Type B pancreatic cell (in vitro differentiated cells): ENCODE data around the gene PSMD12. TPM values are rescaled to one million over a fixed set of nuclear protein-coding genes. Genes with fewer than 3 reads are reported as not detected.
"Not testable (repeated sequence)": the region's sequence is repeated elsewhere in the genome, so short reads cannot be mapped to it uniquely, and the experiment has no call there.

Experiments
- DNase-seq: peaks from one replicate; pipeline ENCODE4 v3.0.0; 2021; ENCODE audit warnings: mixed read lengths; ENCODE audit not compliant: unreplicated experiment; ENCODE audit errors: extremely low spot score
- H3K27ac Mint-ChIP-seq: 2 replicates; pipeline ENCODE4 v1.8.0; 2021; ENCODE audit warnings: mild to moderate bottlenecking, mixed read lengths
- H3K27me3 Mint-ChIP-seq: 2 replicates; pipeline ENCODE4 v1.8.0; 2021; ENCODE audit warnings: mixed read lengths
- H3K36me3 Mint-ChIP-seq: 2 replicates; pipeline ENCODE4 v1.8.0; 2021; ENCODE audit warnings: mixed read lengths
- H3K4me1 Mint-ChIP-seq: one replicate; pipeline ENCODE4 v1.8.0; 2021; ENCODE audit warnings: mixed read lengths; ENCODE audit not compliant: unreplicated experiment
- H3K4me3 Mint-ChIP-seq: 2 replicates; pipeline ENCODE4 v1.8.0; 2021; ENCODE audit warnings: mild to moderate bottlenecking, mixed read lengths
- H3K9me3 Mint-ChIP-seq: 2 replicates; pipeline ENCODE4 v1.8.0; 2021; ENCODE audit warnings: mixed read lengths
- CTCF ChIP-seq: fragments of 200-600 bp; sonication (generic); conservative IDR thresholded peaks from 2 replicates; pipeline ENCODE4 v1.5.0; 2021; ENCODE audit warnings: antibody characterized with exemption, mild to moderate bottlenecking
- total RNA-seq: library from RNA; stranded (reverse); gene quantifications from 2 replicates; pipeline ENCODE4 v1.2.1, GENCODE V29; 2021; ENCODE audit warnings: low replicate concordance

PSMD12 gene
- total RNA-seq, 1 donor from 2014 or later: 43.2 TPM

- Mint-ChIP-seq H3K4me1 (no peaks in the 10 kb centered on the region), H3K27me3 (no peaks in the 10 kb centered on the region), H3K36me3 (no peaks in the 10 kb centered on the region), H3K9me3 (no peaks in the 10 kb centered on the region), H3K27ac (no peak overlapping the region), H3K4me3 (no peak overlapping the region)
- no peak for DNase-seq
- no peak for TF ChIP-seq CTCF
Observed at GRCh38 chr17:67316781-67317180, 49.6 kb downstream of the PSMD12 start.

GRCh38 chr17:67315865-67316264 is 50.5 kb downstream of the PSMD12 start:
- H3K9me3 Mint-ChIP-seq: no peaks in the 10 kb centered on the region
- no peak for TF ChIP-seq CTCF
- no peaks in the 10 kb centered on the region for H3K4me1 Mint-ChIP-seq
- no peaks in the 10 kb centered on the region for H3K27me3 Mint-ChIP-seq
- no peaks in the 10 kb centered on the region for H3K36me3 Mint-ChIP-seq
- H3K4me3 Mint-ChIP-seq: no peak overlapping the region
- no peak for DNase-seq
- H3K27ac Mint-ChIP-seq: no peak overlapping the region

- no peaks in the 10 kb centered on the region for H3K36me3 Mint-ChIP-seq
- H3K4me3 Mint-ChIP-seq: no peak overlapping the region
- no peaks in the 10 kb centered on the region for H3K9me3 Mint-ChIP-seq
- no peak overlapping the region for H3K27ac Mint-ChIP-seq
- no peak for TF ChIP-seq CTCF
- DNase-seq: no peak
- H3K27me3 Mint-ChIP-seq: no peaks in the 10 kb centered on the region
- no peaks in the 10 kb centered on the region for H3K4me1 Mint-ChIP-seq
Observed at GRCh38 chr17:67312265-67312664, 54.1 kb downstream of the PSMD12 start.

GRCh38 chr17:67311575-67311974 is 54.8 kb downstream of the PSMD12 start:
- DNase-seq: no peak
- Mint-ChIP-seq H3K36me3 (no peaks in the 10 kb centered on the region), H3K9me3 (no peaks in the 10 kb centered on the region), H3K4me3 (no peak overlapping the region), H3K4me1 (no peaks in the 10 kb centered on the region), H3K27me3 (no peaks in the 10 kb centered on the region), H3K27ac (no peak overlapping the region)
- no peak for TF ChIP-seq CTCF

- TF ChIP-seq CTCF: no peak
- Mint-ChIP-seq H3K27me3 (no peaks in the 10 kb centered on the region), H3K36me3 (no peaks in the 10 kb centered on the region), H3K4me1 (peaks cover 4% of the 10 kb centered on the region), H3K4me3 (no peak overlapping the region), H3K27ac (no peak overlapping the region), H3K9me3 (no peaks in the 10 kb centered on the region)
- DNase-seq: no peak
Observed at GRCh38 chr17:67310406-67310805, 56.0 kb downstream of the PSMD12 start.

GRCh38 chr17:67305446-67306235 is 60.7 kb downstream of the PSMD12 start:
- H3K27me3 Mint-ChIP-seq, H3K36me3 Mint-ChIP-seq, DNase-seq, H3K9me3 Mint-ChIP-seq, H3K4me3 Mint-ChIP-seq, H3K4me1 Mint-ChIP-seq: not testable (repeated sequence)
- peak overlapping the region; percentile 21 for H3K27ac Mint-ChIP-seq
